Thoracic aorta (tissue), 2 donors: ENCODE measurements around the gene RBM18. TPM values are rescaled to one million over a fixed set of nuclear protein-coding genes. Genes with fewer than 3 reads are reported as not detected.

Experiments
- ATAC-seq: fragments of 150-250 bp; one replicate; pipeline ENCODE4 v1.8.0; 2017; ENCODE audit warnings: low read depth; ENCODE audit not compliant: insufficient number of reproducible peaks, low FRiP score
- DNase-seq: peaks from one replicate; pipeline ENCODE4 v3.0.0-alpha.2; 2020; ENCODE audit warnings: low spot score
- H3K27ac ChIP-seq, 2 donors: fragments of 200-600 bp; sonication (generic); 1 replicate in 1 of 2; 2 replicates in 1 of 2; pipeline ENCODE4 v1.5.1; 2016; ENCODE audit warnings: mild to moderate bottlenecking in 2 of 2, moderate library complexity in 2 of 2
- H3K27me3 ChIP-seq: fragments of 200-600 bp; sonication (generic); replicated peaks from 2 replicates; pipeline ENCODE4 v1.6.0; 2016; ENCODE audit warnings: mild to moderate bottlenecking; ENCODE audit not compliant: insufficient read depth
- H3K36me3 ChIP-seq: fragments of 200-600 bp; sonication (generic); one replicate; pipeline ENCODE4 v1.5.1; 2016
- H3K4me1 ChIP-seq, 2 donors: fragments of 200-600 bp; sonication (generic); 1 replicate in 1 of 2; 2 replicates in 1 of 2; pipeline versions ENCODE4 v1.5.1 to v1.6.0; 2016; ENCODE audit warnings: low read depth in 2 of 2, mild to moderate bottlenecking in 1 of 2; ENCODE audit not compliant: control insufficient read depth in 1 of 2
- H3K4me3 ChIP-seq: fragments of 200-600 bp; sonication (generic); 2 replicates; pipeline ENCODE4 v1.5.1; 2016; ENCODE audit warnings: mild to moderate bottlenecking
- H3K9me3 ChIP-seq: fragments of 200-600 bp; sonication (generic); 2 replicates; pipeline ENCODE4 v1.5.1; 2016
- total RNA-seq, 2 donors: library from RNA; depleted of rRNA; stranded (reverse); fragments of >200 nt; gene quantifications; one replicate each; pipeline versions ENCODE4 v1.1.0 to v1.2.3, GENCODE V29; 2016
- TF ChIP-seq, protein P1 (sequence below): fragments of 200-600 bp; sonication (generic); IDR thresholded peaks from one replicate; pipeline ENCODE4 v1.5.1; 2019; ENCODE audit warnings: antibody characterized with exemption

Gene RBM18
- total RNA-seq, 2 donors from 2014 or later, result 7.3 to 10.5 TPM

DNA sequence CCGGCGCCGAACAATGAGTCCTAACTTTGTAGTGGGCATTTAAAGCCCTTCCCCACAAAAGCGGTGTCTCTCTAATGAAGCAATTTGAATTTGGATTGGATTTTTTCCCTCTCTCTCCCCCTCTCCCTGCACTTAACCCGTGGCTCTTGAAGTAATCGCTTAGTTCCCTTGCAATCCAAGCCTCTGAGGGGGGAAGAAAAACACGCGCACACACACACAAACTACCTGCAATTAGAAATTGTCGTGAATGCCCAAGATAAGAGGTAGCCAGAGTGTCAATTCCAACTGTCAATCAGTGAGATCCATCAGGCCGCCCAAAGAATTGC is 37.1 kb downstream of the RBM18 start:
- H3K27ac ChIP-seq, result no peak overlapping the region
- TF ChIP-seq, protein P1, sequence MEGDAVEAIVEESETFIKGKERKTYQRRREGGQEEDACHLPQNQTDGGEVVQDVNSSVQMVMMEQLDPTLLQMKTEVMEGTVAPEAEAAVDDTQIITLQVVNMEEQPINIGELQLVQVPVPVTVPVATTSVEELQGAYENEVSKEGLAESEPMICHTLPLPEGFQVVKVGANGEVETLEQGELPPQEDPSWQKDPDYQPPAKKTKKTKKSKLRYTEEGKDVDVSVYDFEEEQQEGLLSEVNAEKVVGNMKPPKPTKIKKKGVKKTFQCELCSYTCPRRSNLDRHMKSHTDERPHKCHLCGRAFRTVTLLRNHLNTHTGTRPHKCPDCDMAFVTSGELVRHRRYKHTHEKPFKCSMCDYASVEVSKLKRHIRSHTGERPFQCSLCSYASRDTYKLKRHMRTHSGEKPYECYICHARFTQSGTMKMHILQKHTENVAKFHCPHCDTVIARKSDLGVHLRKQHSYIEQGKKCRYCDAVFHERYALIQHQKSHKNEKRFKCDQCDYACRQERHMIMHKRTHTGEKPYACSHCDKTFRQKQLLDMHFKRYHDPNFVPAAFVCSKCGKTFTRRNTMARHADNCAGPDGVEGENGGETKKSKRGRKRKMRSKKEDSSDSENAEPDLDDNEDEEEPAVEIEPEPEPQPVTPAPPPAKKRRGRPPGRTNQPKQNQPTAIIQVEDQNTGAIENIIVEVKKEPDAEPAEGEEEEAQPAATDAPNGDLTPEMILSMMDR, result no peak
- ATAC-seq, result no peak
- no peak for DNase-seq
- peak overlapping the region; percentile 45 for H3K4me3 ChIP-seq
- H3K9me3 ChIP-seq, result no peaks in the 10 kb centered on the region
- no peaks in the 10 kb centered on the region for H3K36me3 ChIP-seq
- H3K27me3 ChIP-seq, result peaks cover 37% of the 10 kb centered on the region
- H3K4me1 ChIP-seq, result peaks cover 8 to 34% of the 10 kb centered on the region in 2 donors

DNA sequence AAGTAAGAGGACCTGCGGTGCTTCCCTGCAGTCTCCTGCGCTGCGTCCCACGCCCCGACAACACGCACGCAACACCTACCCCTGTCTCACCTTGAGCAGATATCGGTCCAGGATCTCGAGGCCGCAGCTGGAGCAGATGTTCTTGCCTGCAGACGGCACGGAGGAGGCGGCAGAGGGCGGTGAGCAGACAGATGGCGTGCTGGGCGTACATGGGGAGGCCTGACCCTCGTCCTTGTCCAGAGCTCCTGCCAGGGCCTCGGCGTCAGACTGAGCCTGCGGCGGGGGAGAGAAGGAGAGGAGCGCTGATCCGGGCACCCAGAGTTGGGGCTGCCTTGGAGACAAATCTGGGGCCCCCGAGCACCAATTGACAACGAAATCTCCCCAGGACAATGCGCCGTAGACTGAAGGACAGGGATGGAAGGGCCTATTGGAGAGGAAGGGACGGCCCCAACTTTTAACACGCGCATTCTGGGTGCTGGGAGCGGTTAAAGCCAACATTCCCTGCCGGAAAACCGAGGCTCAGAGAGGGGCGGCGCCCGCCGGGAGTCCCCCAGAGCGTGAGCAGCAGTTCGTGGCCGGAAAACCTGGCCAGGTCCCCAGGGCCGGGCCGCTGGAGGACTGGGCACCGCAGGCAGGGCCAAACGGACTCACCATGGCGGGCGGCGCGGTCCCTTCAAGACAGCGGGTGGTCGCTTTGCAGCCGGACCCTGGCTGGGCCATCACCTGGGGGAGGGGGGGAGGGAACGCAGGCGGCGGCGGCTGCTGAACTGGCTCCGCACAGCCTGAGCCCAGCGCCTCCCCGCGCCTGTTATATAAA is 37.7 kb downstream of the RBM18 start:
- Histone ChIP-seq H3K4me3 (peak overlapping the region; percentile 45), H3K9me3 (no peaks in the 10 kb centered on the region), H3K27ac (no peak overlapping the region), H3K4me1 (peaks cover 8 to 34% of the 10 kb centered on the region in 2 donors), H3K27me3 (peaks cover 37% of the 10 kb centered on the region), H3K36me3 (no peaks in the 10 kb centered on the region)
- ATAC-seq (no peak), DNase-seq (no peak)
- TF ChIP-seq, protein P1, result no peak

DNA sequence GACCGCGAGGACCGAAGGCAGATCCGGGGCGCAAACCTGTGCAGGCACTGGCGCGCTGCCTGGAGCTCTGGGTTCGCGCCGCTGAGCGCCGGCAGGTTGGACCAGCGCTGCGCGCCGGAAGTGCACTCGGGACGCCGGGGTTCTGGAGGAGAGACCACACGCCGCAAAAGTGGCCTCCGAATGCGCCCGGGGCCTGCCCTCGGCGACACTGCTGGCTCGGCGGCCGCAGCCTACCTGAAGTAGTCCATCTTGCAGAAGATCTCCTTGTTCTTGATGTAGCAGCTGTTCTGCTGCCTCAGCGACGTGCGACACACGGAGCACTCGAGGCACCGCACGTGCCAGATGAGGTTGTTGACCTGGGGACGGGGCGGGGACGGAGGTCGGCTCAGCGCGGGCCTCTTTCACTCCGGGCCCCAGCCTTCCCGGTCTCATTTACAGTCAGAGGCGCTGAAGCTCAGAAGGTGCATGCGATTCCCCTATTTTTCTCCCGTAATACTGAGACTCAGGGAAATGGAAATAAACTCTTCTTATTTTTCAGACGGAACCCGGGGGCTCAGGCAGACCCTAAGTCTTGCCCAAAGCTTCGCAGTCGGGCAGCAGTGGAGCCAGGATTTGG is 38.4 kb downstream of the RBM18 start:
- Histone ChIP-seq H3K36me3 (no peaks in the 10 kb centered on the region), H3K27ac (no peak overlapping the region), H3K4me1 (peaks cover 8 to 34% of the 10 kb centered on the region in 2 donors), H3K4me3 (peak overlapping the region; percentile 49), H3K27me3 (peaks cover 42% of the 10 kb centered on the region), H3K9me3 (no peaks in the 10 kb centered on the region)
- ATAC-seq, result no peak
- no peak for DNase-seq
- TF ChIP-seq, protein P1, result no peak

DNA sequence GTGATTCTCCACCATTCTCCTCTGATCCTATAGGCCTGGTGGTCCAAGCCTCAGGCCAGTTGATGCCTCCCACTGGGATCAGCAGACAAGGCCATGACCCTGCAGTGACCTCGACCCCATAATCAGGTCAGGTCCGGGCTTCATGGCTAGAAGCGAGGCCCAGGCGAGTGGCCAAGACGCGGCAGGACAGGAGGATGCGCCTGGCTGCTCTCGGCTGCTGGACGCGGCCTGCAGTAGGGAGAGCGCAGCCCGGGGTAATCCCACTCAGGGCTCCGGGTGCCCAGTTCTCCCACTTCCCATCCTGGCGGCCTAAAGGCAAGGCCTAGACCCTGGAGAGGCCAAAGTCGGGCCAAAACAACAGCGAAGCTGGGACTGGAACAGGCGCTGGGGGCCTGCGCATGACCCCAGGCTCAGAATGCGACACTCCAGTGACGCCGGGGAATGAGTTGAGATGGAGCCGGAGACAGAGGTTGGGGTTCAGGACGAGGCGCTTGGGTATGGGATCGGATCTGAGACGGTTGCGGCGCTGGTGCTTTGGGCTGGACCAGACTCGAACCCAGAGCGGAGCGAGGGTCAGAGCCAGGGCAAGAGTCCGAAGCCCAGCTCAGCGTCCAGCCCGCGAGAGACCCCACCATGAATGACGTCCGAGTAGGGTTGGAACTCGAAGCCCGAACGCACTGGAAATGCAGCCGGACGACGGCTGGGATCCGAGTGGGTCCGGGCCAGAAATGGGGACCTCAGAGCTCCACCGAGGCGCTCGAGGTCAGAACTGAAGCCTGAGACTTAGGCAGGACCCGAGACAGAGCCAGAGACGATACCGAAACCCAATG is 39.1 kb downstream of the RBM18 start:
- no peak for DNase-seq
- ATAC-seq, result no peak
- H3K9me3 ChIP-seq, result no peaks in the 10 kb centered on the region
- H3K27ac ChIP-seq, result no peak overlapping the region
- H3K4me1 ChIP-seq, result peaks cover 9 to 37% of the 10 kb centered on the region in 2 donors
- peaks cover 46% of the 10 kb centered on the region for H3K27me3 ChIP-seq
- TF ChIP-seq, protein P1, result no peak
- no peaks in the 10 kb centered on the region for H3K36me3 ChIP-seq
- peak overlapping the region; percentile 49 for H3K4me3 ChIP-seq

DNA sequence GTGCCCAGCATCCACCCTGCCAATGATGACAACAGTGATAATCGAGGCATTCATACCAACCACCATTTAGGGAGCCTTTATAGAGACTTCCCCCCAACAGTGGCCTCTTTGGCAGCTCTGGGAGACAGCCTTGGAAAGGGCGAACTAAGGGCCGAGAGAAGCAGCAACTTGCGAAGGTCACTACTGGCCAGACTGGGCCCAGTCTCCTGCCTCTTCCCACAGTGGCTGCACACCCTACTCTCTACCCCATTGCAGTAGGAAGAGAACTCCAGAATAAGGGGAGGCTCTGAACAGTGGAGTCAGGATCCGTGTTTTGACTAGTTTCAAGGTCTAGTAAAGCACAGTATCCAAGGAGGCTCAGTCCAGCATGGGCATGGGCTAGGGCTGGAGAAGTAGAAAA is 41.2 kb downstream of the RBM18 start:
- ATAC-seq (no peak), DNase-seq (no peak)
- H3K36me3 ChIP-seq, result no peaks in the 10 kb centered on the region
- H3K4me1 ChIP-seq, result peaks cover 22 to 51% of the 10 kb centered on the region in 2 donors
- H3K27ac ChIP-seq, result no peak overlapping the region
- TF ChIP-seq, protein P1, result no peak
- H3K4me3 ChIP-seq, result no peak overlapping the region
- peaks cover 34% of the 10 kb centered on the region for H3K27me3 ChIP-seq
- H3K9me3 ChIP-seq, result no peaks in the 10 kb centered on the region
